HL-60/S4 (cell line): ENCODE results near the gene LRRC4B.

Source experiments
- in situ Hi-C: fragments of 300-500 bp; cut with MboI; formaldehyde crosslinking; loops from 2 replicates; pipeline ENCODE4 v1.14.3; 2022; ENCODE audit warnings: low sequenced_read_pairs

The LRRC4B gene

DNA sequence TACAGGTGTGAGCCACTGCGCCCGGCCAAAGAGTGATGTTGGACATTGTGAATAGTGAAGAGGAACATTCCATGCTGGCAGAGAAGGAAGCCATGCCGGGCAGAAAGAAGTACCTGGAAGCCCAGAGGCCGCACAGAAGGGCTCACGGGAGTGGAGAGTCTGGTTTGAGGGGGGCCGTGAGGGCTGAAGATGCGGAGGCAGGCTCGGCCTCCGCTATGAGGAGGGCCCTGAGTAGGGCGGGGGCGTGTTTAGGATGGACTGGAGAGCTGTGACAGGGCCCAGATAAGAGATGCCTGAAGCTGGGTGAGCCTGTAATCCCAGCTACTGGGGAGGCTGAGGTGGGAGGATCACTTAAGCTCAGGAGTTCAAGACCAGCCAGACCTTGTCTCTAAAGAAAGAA is 58.9 kb downstream of the LRRC4B start:
- in situ Hi-C loops: no loop called here

DNA sequence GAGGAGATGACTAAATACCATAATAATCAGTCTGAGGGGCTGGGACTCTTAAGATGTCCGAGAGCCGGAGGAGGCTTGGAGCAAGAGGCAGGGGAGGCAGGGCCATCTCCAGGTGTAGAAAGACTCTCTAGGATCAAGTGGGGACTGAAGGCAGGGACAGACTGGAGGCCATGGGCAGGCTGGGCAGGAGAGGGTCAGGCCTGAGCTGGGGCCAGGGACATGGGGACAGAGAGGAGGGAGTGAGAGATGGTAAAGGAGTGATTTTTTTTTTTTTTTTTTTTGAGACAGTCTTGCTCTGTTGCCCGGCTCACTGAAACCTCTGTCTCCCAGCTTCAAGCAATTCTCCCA is 59.4 kb downstream of the LRRC4B start:
- in situ Hi-C loops: no loop called here

DNA sequence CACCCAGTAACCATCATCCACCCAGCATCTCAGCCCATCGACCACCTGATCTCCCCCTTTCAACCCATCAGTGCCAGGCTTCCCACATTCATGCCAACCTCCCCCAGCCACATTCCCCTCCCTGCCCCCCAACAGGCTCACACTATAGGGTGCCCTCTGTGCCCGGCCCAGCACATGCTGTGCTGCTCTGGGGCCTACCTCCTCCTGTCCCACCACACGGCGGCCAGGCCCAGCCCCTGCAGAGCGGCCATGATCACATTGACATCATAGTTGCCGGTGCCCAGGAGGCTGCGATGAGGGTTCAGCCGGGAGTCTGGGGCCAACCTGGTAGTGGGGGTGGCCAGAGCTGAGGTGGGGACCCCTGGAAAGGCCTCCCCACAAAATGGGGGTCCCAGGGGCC is 60.9 kb downstream of the LRRC4B start:
- in situ Hi-C loops: no loop called here

GRCh38 chr19:50506700-50507099 is 61.5 kb downstream of the LRRC4B start:
- in situ Hi-C loops: no loop called here

- in situ Hi-C loops: no loop called here
These were observed 62.2 kb downstream of the LRRC4B start for GRCh38 chr19:50505856-50506611.

DNA sequence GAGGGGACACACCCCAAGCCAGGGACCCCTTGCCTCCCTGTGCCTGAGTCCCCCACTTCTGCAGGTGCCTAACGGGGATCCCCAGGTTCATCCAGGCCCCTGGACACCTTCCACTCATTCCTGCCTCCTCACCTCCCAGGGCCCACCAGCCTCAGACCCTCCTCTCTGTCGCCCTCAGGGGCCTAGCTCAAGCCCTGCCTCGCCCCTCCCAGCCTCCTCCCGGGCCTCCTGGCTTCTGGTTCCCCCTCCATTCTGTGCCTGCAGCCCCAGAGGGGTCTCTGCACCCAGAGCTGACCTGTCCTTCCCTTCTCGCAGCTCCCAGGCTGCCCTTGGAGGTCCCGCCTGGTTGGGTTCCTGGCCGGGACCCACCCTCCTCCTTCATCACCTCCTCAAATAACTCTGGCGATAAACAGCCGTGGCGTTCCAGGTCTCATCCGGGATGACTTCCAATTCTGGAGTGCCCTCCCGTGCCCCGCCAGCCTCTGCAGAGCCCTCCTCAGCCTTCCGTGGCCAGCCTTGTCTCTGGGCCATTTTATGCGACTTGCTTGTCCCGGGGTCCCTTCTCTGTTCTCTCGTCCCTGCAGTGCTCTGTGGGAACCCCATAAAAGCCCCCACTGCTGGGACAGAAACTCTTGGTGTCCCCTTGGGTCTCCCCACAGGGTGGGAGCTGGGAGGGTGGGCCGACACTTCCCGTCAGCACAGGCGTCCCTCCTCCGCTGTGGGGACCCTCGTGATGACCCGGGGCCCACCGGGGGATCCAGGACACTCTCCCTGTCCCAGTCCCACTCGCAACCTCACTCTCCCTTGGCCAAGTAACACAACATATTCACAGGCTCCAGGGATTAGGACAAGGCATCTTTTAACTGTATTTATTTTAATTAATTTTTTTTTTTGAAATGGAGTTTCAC is 66.4 kb downstream of the LRRC4B start:
- in situ Hi-C loops: no loop called here

DNA sequence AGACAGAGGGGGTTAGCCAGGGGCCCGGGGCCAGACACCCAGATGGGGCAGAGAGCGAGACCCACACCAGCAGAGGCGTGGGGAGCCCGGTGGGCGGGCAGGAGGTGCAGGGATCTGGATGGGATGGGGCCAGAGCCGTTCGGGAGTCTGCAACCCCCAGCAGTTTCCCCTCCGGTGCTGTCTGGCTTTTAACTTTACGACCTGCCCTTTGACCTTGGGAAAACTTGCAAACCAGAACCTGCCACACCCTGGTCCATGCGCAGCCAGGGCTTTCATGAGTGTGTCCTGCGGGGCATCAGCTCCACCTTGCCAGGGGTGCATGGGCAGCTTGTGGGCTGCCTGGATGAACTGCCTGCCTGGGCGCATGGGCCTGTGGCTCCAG is 67.1 kb downstream of the LRRC4B start:
- in situ Hi-C loops: no loop called here

- in situ Hi-C loops: no loop called here
These were observed 67.5 kb downstream of the LRRC4B start for GRCh38 chr19:50500753-50501151.

DNA sequence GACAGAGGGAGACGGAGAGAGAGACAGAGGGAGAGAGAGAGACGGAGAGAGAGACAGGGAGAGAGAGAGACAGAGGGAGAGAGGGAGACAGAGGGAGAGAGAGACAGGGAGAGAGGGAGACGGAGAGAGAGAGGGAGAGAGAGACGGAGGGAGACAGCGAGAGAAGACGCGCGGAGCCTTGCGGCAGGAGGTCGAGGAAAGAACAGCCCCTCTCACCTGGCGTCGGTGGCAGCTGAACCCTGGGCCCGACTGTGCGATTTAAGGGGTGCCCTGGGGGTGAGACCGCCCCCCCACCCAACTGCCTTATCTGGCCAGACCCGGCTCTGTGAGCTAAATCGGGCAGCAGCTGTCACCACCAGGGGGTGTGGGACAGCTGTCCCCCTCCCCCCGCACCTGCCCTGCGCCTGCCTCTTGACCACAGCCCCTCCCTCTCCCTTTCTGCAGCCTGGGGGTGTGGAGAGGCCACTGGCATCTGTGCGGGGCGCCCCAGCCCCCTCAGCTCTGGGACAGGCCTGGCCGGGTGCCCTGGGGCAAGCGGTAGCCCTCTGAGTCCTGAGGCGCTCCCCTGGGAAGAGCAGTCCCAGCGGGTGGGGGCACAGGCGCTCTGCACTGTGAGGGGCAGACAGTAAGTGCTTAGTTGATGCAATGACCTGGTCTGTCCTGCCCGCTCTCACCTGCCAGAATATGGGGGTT is 68.0 kb downstream of the LRRC4B start:
- in situ Hi-C loops: no loop called here

GRCh38 chr19:50498219-50499056 is 69.8 kb downstream of the LRRC4B start:
- in situ Hi-C loops: no loop called here

DNA sequence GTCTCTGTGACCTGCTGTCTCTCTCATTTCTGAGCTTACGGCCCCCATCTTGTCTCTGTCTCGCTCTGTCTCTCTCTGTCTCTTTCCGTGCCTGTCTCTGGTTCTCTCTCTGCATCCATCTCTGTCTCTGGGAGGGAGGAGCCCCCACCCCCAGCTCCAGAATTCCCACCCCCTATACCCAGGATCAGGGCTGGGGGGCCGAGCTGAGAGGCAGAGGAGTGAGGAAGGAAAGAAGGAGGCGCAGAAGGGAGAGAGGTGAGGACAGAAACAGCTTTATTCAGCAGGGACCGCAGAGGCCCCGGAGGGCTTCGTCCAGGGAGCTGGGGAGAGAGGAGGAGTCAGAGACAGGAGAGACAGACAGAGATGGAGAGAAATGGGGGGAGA is 71.2 kb downstream of the LRRC4B start:
- in situ Hi-C loops: no loop called here

- in situ Hi-C loops: no loop called here
These were observed 71.8 kb downstream of the LRRC4B start for GRCh38 chr19:50496189-50497021.

- in situ Hi-C loops: no loop called here
These were observed 73.2 kb downstream of the LRRC4B start for GRCh38 chr19:50495020-50495531.

DNA sequence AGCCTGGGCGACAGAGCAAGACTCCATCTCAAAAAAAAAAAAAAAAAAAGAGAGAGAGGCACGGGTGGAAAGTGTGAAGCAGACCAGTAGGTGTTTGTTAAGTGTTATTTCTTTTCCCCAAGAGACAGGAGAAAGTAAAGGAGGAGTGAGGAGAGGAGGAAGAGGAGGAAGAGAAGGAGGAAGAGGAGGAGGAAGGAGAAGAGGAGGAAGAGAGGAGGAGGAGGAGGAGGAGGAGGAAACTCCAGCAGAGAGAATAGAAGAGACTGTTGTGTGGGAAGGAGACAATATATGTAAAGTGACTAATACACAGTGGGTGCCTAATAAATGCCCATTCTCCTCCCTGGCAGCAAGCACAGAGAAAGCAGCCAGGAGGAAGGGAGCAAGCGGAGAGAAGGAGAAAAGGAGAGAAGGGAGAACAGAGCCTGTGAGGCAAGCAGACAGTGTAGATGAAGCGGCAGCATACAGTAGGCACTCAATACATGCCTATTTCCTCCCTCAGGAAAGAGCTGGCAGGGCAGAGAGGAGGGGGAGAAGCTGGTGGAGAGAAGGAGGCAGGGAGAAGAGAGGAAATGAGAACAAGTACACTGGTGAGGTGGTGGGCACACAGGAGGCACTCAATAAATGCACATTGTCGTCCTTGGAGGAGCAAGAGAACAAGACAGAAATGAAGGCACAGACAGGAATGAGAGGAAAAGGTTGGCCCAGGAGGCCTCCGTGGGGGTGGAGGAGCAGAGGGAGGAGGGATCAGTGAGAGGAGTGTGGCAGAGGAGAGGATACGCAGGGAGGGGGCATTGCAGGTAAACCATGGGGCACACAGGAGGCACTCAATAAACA is 73.8 kb downstream of the LRRC4B start:
- in situ Hi-C loops: no loop called here

- in situ Hi-C loops: no loop called here
These were observed 75.1 kb downstream of the LRRC4B start for GRCh38 chr19:50493171-50493570.

DNA sequence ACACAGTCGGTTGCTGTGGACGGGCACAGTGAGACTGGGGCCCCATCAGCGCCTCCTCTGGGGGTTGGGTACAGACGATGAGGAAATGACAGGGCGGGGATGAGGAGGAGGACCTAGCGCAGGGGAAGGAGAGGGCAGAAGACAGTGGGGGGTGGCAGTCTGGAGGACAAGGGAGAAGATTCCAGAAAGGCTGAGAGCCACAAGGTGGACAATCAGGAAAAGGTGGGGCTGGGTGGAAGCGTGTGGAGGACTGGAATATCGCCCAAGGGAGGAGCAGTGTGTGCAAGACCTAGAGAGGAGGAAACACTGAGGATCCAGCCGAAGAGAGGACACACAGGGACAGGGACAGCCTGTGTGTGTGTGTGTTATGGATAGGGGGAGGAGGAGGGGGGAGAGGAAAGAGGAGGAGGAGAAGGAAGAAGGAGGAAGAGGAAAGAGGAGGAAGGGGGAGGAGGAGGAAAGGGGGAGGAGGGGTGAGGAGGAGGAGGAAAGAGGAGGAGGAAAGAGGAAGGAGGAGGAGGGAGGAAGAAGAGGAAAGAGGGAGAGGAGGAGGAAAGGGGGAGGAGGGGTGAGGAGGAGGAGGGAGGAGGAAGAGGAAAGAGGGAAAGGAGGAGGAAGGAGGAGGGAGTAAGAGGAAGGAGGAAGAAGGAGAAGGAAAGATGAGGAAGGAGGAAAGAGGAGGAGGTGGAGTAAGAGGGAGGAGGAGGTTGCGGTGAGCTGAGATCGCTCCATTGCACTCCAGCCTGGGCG is 75.8 kb downstream of the LRRC4B start:
- in situ Hi-C loops: no loop called here

GRCh38 chr19:50490991-50491472 is 77.2 kb downstream of the LRRC4B start:
- in situ Hi-C loops: no loop called here

- in situ Hi-C loops: no loop called here
These were observed 77.8 kb downstream of the LRRC4B start for GRCh38 chr19:50490411-50490811.
